Measurements from ENCODE around the gene AGPAT3. TPM values are rescaled to one million over a fixed set of nuclear protein-coding genes. Genes with fewer than 3 reads are reported as not detected.

The AGPAT3 gene
- polyA plus RNA-seq, 1 experiment = 36.1 TPM

GRCh38 chr21:43926196-43926595 is 61.2 kb downstream of the AGPAT3 start:
- Histone ChIP-seq H3K27ac (ENCODE audit: low read depth, low read length) (no peak overlapping the region), H3K27me3 (ENCODE audit: control insufficient read depth, insufficient read depth, low read length) (no peaks in the 10 kb centered on the region), H3K4me3 (ENCODE audit: low read depth, low read length) (no peak overlapping the region), H3K9me3 (ENCODE audit: control insufficient read depth, insufficient read depth, low read length) (no peaks in the 10 kb centered on the region; the same call in 1 of the 2 replicates)
- CTCF ChIA-PET = interaction anchor here (0.6 kb wide), 1 partner anchor 116 kb away, joined by 5 read pairs; no protein-coding TSS in a partner anchor
- POLR2A ChIA-PET = no interaction called here
- TF ChIP-seq CTCF (IDR thresholded peaks at IDR 0.05; ENCODE audit: low read depth, low read length) = no peak
- DNase-seq (ENCODE audit: low read depth, low spot score) = no peak

- DNase-seq (ENCODE audit: low read depth, low spot score) = no peak
- Histone ChIP-seq H3K4me3 (ENCODE audit: low read depth, low read length) (no peak overlapping the region), H3K9me3 (ENCODE audit: control insufficient read depth, insufficient read depth, low read length) (no peaks in the 10 kb centered on the region; the same call in 1 of the 2 replicates), H3K27me3 (ENCODE audit: control insufficient read depth, insufficient read depth, low read length) (no peaks in the 10 kb centered on the region), H3K27ac (ENCODE audit: low read depth, low read length) (no peak overlapping the region)
- CTCF ChIA-PET = no interaction called here
- POLR2A ChIA-PET = no interaction called here
- TF ChIP-seq CTCF (IDR thresholded peaks at IDR 0.05; ENCODE audit: low read depth, low read length) = no peak
These were observed 62.7 kb downstream of the AGPAT3 start for GRCh38 chr21:43927591-43928221.

- Histone ChIP-seq H3K4me3 (ENCODE audit: low read depth, low read length) (no peak overlapping the region), H3K27me3 (ENCODE audit: control insufficient read depth, insufficient read depth, low read length) (no peaks in the 10 kb centered on the region), H3K27ac (ENCODE audit: low read depth, low read length) (no peak overlapping the region), H3K9me3 (ENCODE audit: control insufficient read depth, insufficient read depth, low read length) (no peaks in the 10 kb centered on the region; the same call in 1 of the 2 replicates)
- ChIA-PET CTCF (interaction anchor here (0.5 kb wide), 1 partner anchor 10 kb away, joined by 5 read pairs; no protein-coding TSS in a partner anchor), POLR2A (no interaction called here)
- no peak for DNase-seq (ENCODE audit: low read depth, low spot score)
- TF ChIP-seq CTCF (IDR thresholded peaks at IDR 0.05; ENCODE audit: low read depth, low read length) = no peak
These were observed 63.5 kb downstream of the AGPAT3 start for GRCh38 chr21:43928222-43929125.

- H3K27ac ChIP-seq (ENCODE audit: low read depth, low read length) = no peak overlapping the region
- DNase-seq (ENCODE audit: low read depth, low spot score) = no peak
- ChIA-PET CTCF (interaction anchor here (0.5 kb wide), 2 partner anchors 9 to 113 kb away, joined by 3 to 5 read pairs; no protein-coding TSS in a partner anchor), POLR2A (no interaction called here)
- H3K27me3 ChIP-seq (ENCODE audit: control insufficient read depth, insufficient read depth, low read length) = no peaks in the 10 kb centered on the region
- TF ChIP-seq CTCF (IDR thresholded peaks at IDR 0.05; ENCODE audit: low read depth, low read length) = no peak
- H3K9me3 ChIP-seq (ENCODE audit: control insufficient read depth, insufficient read depth, low read length) = no peaks in the 10 kb centered on the region; the same call in 1 of the 2 replicates
- no peak overlapping the region for H3K4me3 ChIP-seq (ENCODE audit: low read depth, low read length)
These were observed 64.4 kb downstream of the AGPAT3 start for GRCh38 chr21:43929217-43929971.

Data from AG04450 (cell line).